Testis (tissue), 2 donors: ENCODE results near the gene DHFR.

ENCODE experiments used
- CTCF ChIP-seq, 3 experiments: fragments of 450-650 bp in 2 of 3; fragments of 200-600 bp in 1 of 3; sonication (generic) in 1 of 3; IDR thresholded peaks; one replicate each; pipeline ENCODE4 v1.5.1; 2016 to 2019; ENCODE audit warnings: antibody characterized with exemption in 3 of 3, mild to moderate bottlenecking in 2 of 3, moderate library complexity in 1 of 3
- POLR2A ChIP-seq: fragments of 450-650 bp; IDR thresholded peaks from one replicate; pipeline ENCODE4 v1.6.1; 2017; ENCODE audit warnings: antibody characterized with exemption, mild to moderate bottlenecking, moderate library complexity

- TF ChIP-seq CTCF (IDR thresholded peaks at IDR 0.05) (no peak), POLR2A (no peak)
These were observed 13.4 kb downstream of the DHFR start for GRCh38 chr5:80641353-80641752.
